Measurements from ENCODE around the gene NFIC.

GRCh38 chr19:3493651-3494050 is 127.3 kb downstream of the NFIC start:
- TF ChIP-seq POLR2A (IDR thresholded peaks at IDR 0.05; ENCODE audit: extremely low read depth, insufficient read length) (no peak), CTCF (IDR thresholded peaks at IDR 0.05; ENCODE audit: low read depth, low read length) (no peak)
